ENCODE measurements around the gene NOCT.
"Not testable (repeated sequence)": the region's sequence is repeated elsewhere in the genome, so short reads cannot be mapped to it uniquely, and the experiment has no call there.

The NOCT gene

GRCh38 chr4:138999666-139000065 is 15.9 kb upstream of the NOCT start:
- Mint-ChIP-seq H3K9me3 (no peaks in the 10 kb centered on the region), H3K27me3 (no peaks in the 10 kb centered on the region), H3K36me3 (ENCODE audit: low read depth) (no peaks in the 10 kb centered on the region), H3K27ac (no peak overlapping the region), H3K4me3 (no peak overlapping the region), H3K4me1 (ENCODE audit: low read depth) (no peaks in the 10 kb centered on the region)
- no peak for DNase-seq

- not testable (repeated sequence) for H3K9me3 Mint-ChIP-seq; H3K4me3 Mint-ChIP-seq; H3K4me1 Mint-ChIP-seq (ENCODE audit: low read depth); DNase-seq; H3K27me3 Mint-ChIP-seq; H3K27ac Mint-ChIP-seq; H3K36me3 Mint-ChIP-seq (ENCODE audit: low read depth)
Measured at GRCh38 chr4:139000134-139000533, 15.4 kb upstream of the NOCT start.

GRCh38 chr4:139001430-139001829 is 14.2 kb upstream of the NOCT start:
- not testable (repeated sequence) for H3K27me3 Mint-ChIP-seq; H3K9me3 Mint-ChIP-seq; H3K27ac Mint-ChIP-seq; H3K36me3 Mint-ChIP-seq (ENCODE audit: low read depth); H3K4me3 Mint-ChIP-seq; H3K4me1 Mint-ChIP-seq (ENCODE audit: low read depth); DNase-seq

GRCh38 chr4:139003668-139004067 is 11.9 kb upstream of the NOCT start:
- not testable (repeated sequence) for H3K27me3 Mint-ChIP-seq; H3K4me3 Mint-ChIP-seq; H3K36me3 Mint-ChIP-seq (ENCODE audit: low read depth); H3K4me1 Mint-ChIP-seq (ENCODE audit: low read depth); DNase-seq; H3K9me3 Mint-ChIP-seq; H3K27ac Mint-ChIP-seq

GRCh38 chr4:139005774-139006173 is 9.8 kb upstream of the NOCT start:
- Mint-ChIP-seq H3K27ac (no peak overlapping the region), H3K9me3 (no peaks in the 10 kb centered on the region), H3K27me3 (no peaks in the 10 kb centered on the region), H3K4me1 (ENCODE audit: low read depth) (no peaks in the 10 kb centered on the region), H3K4me3 (no peak overlapping the region), H3K36me3 (ENCODE audit: low read depth) (no peaks in the 10 kb centered on the region)
- DNase-seq = no peak

- no peak overlapping the region for H3K27ac Mint-ChIP-seq
- no peaks in the 10 kb centered on the region for H3K36me3 Mint-ChIP-seq (ENCODE audit: low read depth)
- no peak for DNase-seq
- H3K27me3 Mint-ChIP-seq = no peaks in the 10 kb centered on the region
- H3K4me1 Mint-ChIP-seq (ENCODE audit: low read depth) = no peaks in the 10 kb centered on the region
- H3K4me3 Mint-ChIP-seq = no peak overlapping the region
- no peaks in the 10 kb centered on the region for H3K9me3 Mint-ChIP-seq
Measured at GRCh38 chr4:139007640-139008039, 7.9 kb upstream of the NOCT start.

- DNase-seq; H3K4me3 Mint-ChIP-seq; H3K9me3 Mint-ChIP-seq; H3K36me3 Mint-ChIP-seq (ENCODE audit: low read depth); H3K27me3 Mint-ChIP-seq; H3K4me1 Mint-ChIP-seq (ENCODE audit: low read depth); H3K27ac Mint-ChIP-seq: not testable (repeated sequence)
Measured at GRCh38 chr4:139008278-139008677, 7.3 kb upstream of the NOCT start.

GRCh38 chr4:139009702-139010101 is 5.9 kb upstream of the NOCT start:
- H3K27ac Mint-ChIP-seq = no peak overlapping the region

GRCh38 chr4:139011225-139011950 is 4.2 kb upstream of the NOCT start:
- Mint-ChIP-seq H3K4me1 (ENCODE audit: low read depth) (peaks cover 23% of the 10 kb centered on the region), H3K36me3 (ENCODE audit: low read depth) (peaks cover 3% of the 10 kb centered on the region), H3K4me3 (no peak overlapping the region), H3K27ac (no peak overlapping the region), H3K9me3 (no peaks in the 10 kb centered on the region), H3K27me3 (no peaks in the 10 kb centered on the region)
- DNase-seq = no peak

More at GRCh38 chr4:139009702-139010101, 5.9 kb upstream of the NOCT start:
- Mint-ChIP-seq H3K4me1 (ENCODE audit: low read depth) (peaks cover 13% of the 10 kb centered on the region), H3K9me3 (no peaks in the 10 kb centered on the region), H3K27me3 (no peaks in the 10 kb centered on the region), H3K4me3 (no peak overlapping the region), H3K36me3 (ENCODE audit: low read depth) (no peaks in the 10 kb centered on the region)
- no peak for DNase-seq

- Mint-ChIP-seq H3K9me3 (no peaks in the 10 kb centered on the region), H3K27ac (peak overlapping the region; percentile 100), H3K4me3 (peak overlapping the region; percentile 94), H3K36me3 (ENCODE audit: low read depth) (peaks cover 22% of the 10 kb centered on the region), H3K27me3 (no peaks in the 10 kb centered on the region), H3K4me1 (ENCODE audit: low read depth) (peaks cover 41% of the 10 kb centered on the region)
- no peak for DNase-seq
Measured at GRCh38 chr4:139014371-139015268, 961 bp upstream of the NOCT start.

GRCh38 chr4:139015948-139016471 is 429 bp downstream of the NOCT start:
- H3K27me3 Mint-ChIP-seq = no peaks in the 10 kb centered on the region
- peaks cover 49% of the 10 kb centered on the region for H3K4me1 Mint-ChIP-seq (ENCODE audit: low read depth)
- no peaks in the 10 kb centered on the region for H3K9me3 Mint-ChIP-seq
- H3K36me3 Mint-ChIP-seq (ENCODE audit: low read depth) = peaks cover 32% of the 10 kb centered on the region
- peak overlapping the region; percentile 100 for H3K27ac Mint-ChIP-seq
- DNase-seq = no peak
- peak overlapping the region; percentile 94 for H3K4me3 Mint-ChIP-seq

GRCh38 chr4:139017861-139018260 is 2.3 kb downstream of the NOCT start:
- peaks cover 46% of the 10 kb centered on the region for H3K36me3 Mint-ChIP-seq (ENCODE audit: low read depth)
- H3K4me3 Mint-ChIP-seq = peak overlapping the region; percentile 19
- no peak for DNase-seq
- H3K9me3 Mint-ChIP-seq = no peaks in the 10 kb centered on the region
- no peaks in the 10 kb centered on the region for H3K27me3 Mint-ChIP-seq
- H3K4me1 Mint-ChIP-seq (ENCODE audit: low read depth) = peaks cover 53% of the 10 kb centered on the region
- no peak overlapping the region for H3K27ac Mint-ChIP-seq

- Mint-ChIP-seq H3K27ac (no peak overlapping the region), H3K4me1 (ENCODE audit: low read depth) (peaks cover 52% of the 10 kb centered on the region), H3K36me3 (ENCODE audit: low read depth) (peaks cover 51% of the 10 kb centered on the region)
Measured at GRCh38 chr4:139018501-139018900, 2.9 kb downstream of the NOCT start.

GRCh38 chr4:139018971-139019758 is 3.6 kb downstream of the NOCT start:
- H3K4me3 Mint-ChIP-seq = no peak overlapping the region
- no peak for DNase-seq
- no peaks in the 10 kb centered on the region for H3K27me3 Mint-ChIP-seq
- peaks cover 56% of the 10 kb centered on the region for H3K36me3 Mint-ChIP-seq (ENCODE audit: low read depth)
- H3K9me3 Mint-ChIP-seq = no peaks in the 10 kb centered on the region
- peaks cover 45% of the 10 kb centered on the region for H3K4me1 Mint-ChIP-seq (ENCODE audit: low read depth)
- no peak overlapping the region for H3K27ac Mint-ChIP-seq

More at GRCh38 chr4:139018501-139018900, 2.9 kb downstream of the NOCT start:
- Mint-ChIP-seq H3K4me3 (peak overlapping the region; percentile 19), H3K27me3 (no peaks in the 10 kb centered on the region), H3K9me3 (no peaks in the 10 kb centered on the region)
- DNase-seq = no peak
